GM12891 (cell line): ENCODE data around the gene PTGR3.

ENCODE experiments used
- POLR2A ChIP-seq: IDR thresholded peaks from 2 replicates; pipeline ENCODE4 v1.6.1; 2011; ENCODE audit warnings: low read depth, low read length, control low read depth
- POLR2AphosphoS5 ChIP-seq: IDR thresholded peaks from 2 replicates; pipeline ENCODE4 v1.6.1; 2011; ENCODE audit warnings: low read depth, low read length, control low read depth

GRCh38 chr18:75215663-75216062 lies 6.7 kb upstream of the PTGR3 start:
- TF ChIP-seq POLR2A = no peak
- TF ChIP-seq POLR2AphosphoS5 = no peak
